Glutamatergic neuron (in vitro differentiated cells): ENCODE results near the gene UNC5C. TPM values are rescaled to one million over a fixed set of nuclear protein-coding genes. Genes with fewer than 3 reads are reported as not detected.

Experiments
- DNase-seq: peaks from one replicate; pipeline ENCODE4 v3.0.0; 2022
- H3K27ac Mint-ChIP-seq: one replicate; pipeline ENCODE4 v1.8.0; 2020; ENCODE audit warnings: mild to moderate bottlenecking, mixed read lengths, inconsistent platforms; ENCODE audit not compliant: unreplicated experiment
- H3K27me3 Mint-ChIP-seq: one replicate; pipeline ENCODE4 v1.8.0; 2020; ENCODE audit warnings: mild to moderate bottlenecking, moderate library complexity, mixed read lengths, inconsistent platforms; ENCODE audit not compliant: unreplicated experiment
- H3K36me3 Mint-ChIP-seq: one replicate; pipeline ENCODE4 v1.8.0; 2020; ENCODE audit warnings: mild to moderate bottlenecking, mixed read lengths, inconsistent platforms; ENCODE audit not compliant: unreplicated experiment
- H3K4me1 Mint-ChIP-seq: one replicate; pipeline ENCODE4 v1.8.0; 2020; ENCODE audit warnings: mild to moderate bottlenecking, low read depth, mixed read lengths, inconsistent platforms; ENCODE audit not compliant: unreplicated experiment
- H3K4me3 Mint-ChIP-seq: one replicate; pipeline ENCODE4 v1.8.0; 2020; ENCODE audit warnings: mild to moderate bottlenecking, mixed read lengths, inconsistent platforms; ENCODE audit not compliant: unreplicated experiment
- H3K9me3 Mint-ChIP-seq: one replicate; pipeline ENCODE4 v1.8.0; 2020; ENCODE audit warnings: mild to moderate bottlenecking, moderate library complexity, mixed read lengths, inconsistent platforms; ENCODE audit not compliant: unreplicated experiment
- total RNA-seq: library from RNA; stranded (reverse); fragmentation: NEBNext Ultra II Directional; extraction: Animal tissue kit (Norgen Biotek cat#: 25700); gene quantifications from one replicate; pipeline ENCODE4 v1.2.1, GENCODE V29; 2021; ENCODE audit not compliant: unreplicated experiment
- TF ChIP-seq, protein P1 (sequence below): fragments of 200-600 bp; sonication (generic); IDR thresholded peaks from one replicate; pipeline ENCODE4 v1.5.0; 2021; ENCODE audit not compliant: partially characterized antibody, unreplicated experiment

Gene UNC5C
- total RNA-seq, 1 donor from 2014 or later: 41.2 TPM

DNA sequence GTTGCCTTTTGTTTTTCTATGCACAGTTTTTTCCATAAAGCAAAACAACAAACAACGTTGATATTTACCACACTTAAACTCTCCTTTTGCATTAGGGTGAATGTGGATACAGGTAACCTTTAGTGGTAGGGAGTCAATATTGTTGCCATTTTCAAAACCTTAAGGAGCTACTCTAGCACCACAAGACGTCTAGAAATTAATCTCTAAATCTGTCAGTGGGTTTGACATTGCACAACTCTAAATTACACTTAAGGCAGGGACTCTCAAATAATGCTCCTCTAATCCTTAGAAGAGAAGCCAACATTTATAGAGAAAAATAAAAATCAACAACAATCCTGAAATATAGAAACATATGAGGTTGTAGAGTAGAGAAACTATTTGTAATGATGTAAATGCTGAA lies 297.2 kb downstream of the UNC5C start:
- Mint-ChIP-seq H3K27me3 (peaks cover 4% of the 10 kb centered on the region), H3K9me3 (no peaks in the 10 kb centered on the region), H3K36me3 (no peaks in the 10 kb centered on the region), H3K4me1 (peaks cover 4% of the 10 kb centered on the region), H3K4me3 (no peak overlapping the region), H3K27ac (no peak overlapping the region)
- DNase-seq: no peak
- TF ChIP-seq, protein P1, sequence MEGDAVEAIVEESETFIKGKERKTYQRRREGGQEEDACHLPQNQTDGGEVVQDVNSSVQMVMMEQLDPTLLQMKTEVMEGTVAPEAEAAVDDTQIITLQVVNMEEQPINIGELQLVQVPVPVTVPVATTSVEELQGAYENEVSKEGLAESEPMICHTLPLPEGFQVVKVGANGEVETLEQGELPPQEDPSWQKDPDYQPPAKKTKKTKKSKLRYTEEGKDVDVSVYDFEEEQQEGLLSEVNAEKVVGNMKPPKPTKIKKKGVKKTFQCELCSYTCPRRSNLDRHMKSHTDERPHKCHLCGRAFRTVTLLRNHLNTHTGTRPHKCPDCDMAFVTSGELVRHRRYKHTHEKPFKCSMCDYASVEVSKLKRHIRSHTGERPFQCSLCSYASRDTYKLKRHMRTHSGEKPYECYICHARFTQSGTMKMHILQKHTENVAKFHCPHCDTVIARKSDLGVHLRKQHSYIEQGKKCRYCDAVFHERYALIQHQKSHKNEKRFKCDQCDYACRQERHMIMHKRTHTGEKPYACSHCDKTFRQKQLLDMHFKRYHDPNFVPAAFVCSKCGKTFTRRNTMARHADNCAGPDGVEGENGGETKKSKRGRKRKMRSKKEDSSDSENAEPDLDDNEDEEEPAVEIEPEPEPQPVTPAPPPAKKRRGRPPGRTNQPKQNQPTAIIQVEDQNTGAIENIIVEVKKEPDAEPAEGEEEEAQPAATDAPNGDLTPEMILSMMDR: no peak

DNA sequence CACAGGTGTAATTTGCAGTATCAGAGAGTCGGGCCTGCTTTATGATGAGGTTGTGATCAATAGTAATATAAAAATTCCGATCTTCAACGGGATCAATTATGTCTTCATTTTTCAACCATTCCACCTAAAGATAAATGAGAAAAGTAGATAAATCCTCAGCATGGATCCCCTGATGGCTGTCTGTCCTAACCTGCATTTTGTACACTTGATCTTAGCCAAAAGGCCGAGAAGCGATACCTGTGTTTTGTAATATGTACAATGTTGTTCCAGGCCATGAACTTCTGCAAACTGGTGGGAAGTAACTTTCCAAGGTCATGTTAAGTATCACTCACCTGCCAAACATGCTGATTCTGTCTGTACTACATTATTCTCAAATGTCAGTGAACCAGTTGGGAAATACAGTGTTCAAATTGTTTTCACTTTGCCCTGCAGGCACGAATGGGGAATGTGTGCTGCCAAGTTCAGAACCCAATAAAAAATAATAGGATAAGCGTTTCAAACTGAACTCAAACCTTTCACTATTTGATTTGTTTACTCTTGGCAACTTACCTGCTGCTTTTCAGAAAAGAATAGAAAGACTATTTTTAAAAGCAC lies 298.1 kb downstream of the UNC5C start:
- TF ChIP-seq, protein P1: no peak
- Mint-ChIP-seq H3K9me3 (no peaks in the 10 kb centered on the region), H3K27me3 (peaks cover 6% of the 10 kb centered on the region), H3K4me1 (peaks cover 4% of the 10 kb centered on the region), H3K36me3 (no peaks in the 10 kb centered on the region), H3K4me3 (no peak overlapping the region), H3K27ac (no peak overlapping the region)
- DNase-seq: no peak

DNA sequence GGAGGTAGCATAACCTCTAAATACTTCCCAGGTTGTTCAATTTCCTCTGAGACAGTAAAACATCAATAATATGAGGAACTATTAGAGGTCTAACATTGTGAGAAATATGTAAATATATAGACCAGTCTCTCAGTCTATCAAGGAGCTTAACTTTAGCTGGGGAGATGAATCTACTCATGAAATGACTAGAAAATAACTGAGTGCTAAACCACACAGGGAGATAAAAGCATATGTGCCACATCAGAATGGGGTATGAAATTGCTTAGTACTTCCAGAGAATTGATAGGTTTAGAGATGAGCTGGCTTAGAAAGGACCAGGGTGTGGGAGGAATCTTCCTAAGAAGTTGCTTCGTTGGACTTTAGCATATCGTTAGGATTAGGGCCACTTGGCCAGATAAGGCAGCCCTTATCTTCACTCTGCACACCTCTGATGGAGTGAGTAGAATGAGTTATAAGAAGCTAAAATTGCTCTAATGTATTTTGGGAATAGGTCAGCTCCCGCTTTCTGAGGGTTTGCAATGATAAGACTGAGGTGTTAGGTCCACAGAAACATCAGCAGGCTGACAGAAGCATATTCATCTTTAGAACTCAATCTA lies 299.2 kb downstream of the UNC5C start:
- peaks cover 6% of the 10 kb centered on the region for H3K27me3 Mint-ChIP-seq
- H3K4me1 Mint-ChIP-seq: peaks cover 9% of the 10 kb centered on the region
- no peaks in the 10 kb centered on the region for H3K9me3 Mint-ChIP-seq

DNA sequence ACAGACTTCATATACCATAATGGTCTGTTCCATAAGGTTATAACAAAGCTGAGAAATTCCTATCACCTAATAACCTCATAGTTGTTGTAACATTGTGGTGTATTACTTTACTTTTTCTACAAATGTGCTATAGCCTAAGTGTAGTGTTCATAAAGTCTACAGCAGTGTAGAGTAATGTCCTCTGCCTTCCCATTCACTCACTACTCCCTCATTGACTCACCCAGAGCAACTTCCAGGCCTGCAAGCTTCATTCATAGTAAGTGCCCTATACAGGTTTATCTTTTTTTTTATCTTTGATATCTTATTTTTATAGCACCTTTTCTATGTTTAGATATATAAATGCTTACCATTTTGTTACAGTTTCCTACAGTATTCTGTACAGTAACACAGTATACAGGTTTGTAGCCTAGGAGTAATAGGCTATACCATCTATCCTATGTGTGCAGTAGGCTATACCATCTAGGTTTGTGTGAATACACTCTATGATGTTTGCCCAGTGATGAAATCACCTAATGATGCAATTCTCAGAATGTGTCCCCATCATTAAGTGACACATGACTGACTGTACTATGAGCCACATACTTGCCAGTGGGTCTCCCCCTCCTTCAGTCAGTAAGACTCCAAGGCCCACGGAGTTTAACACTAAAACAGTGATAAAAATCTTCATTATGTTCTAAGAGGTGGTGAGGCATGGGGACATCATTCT lies 299.9 kb downstream of the UNC5C start:
- Mint-ChIP-seq H3K36me3 (no peaks in the 10 kb centered on the region), H3K27me3 (peaks cover 3% of the 10 kb centered on the region), H3K27ac (no peak overlapping the region), H3K4me3 (no peak overlapping the region), H3K9me3 (no peaks in the 10 kb centered on the region), H3K4me1 (peaks cover 11% of the 10 kb centered on the region)
- no peak for DNase-seq
- TF ChIP-seq, protein P1: no peak

More for the DNA sequence above, 299.2 kb downstream of the UNC5C start:
- TF ChIP-seq, protein P1: no peak
- DNase-seq: no peak
- no peaks in the 10 kb centered on the region for H3K36me3 Mint-ChIP-seq
- no peak overlapping the region for H3K4me3 Mint-ChIP-seq
- H3K27ac Mint-ChIP-seq: no peak overlapping the region

DNA sequence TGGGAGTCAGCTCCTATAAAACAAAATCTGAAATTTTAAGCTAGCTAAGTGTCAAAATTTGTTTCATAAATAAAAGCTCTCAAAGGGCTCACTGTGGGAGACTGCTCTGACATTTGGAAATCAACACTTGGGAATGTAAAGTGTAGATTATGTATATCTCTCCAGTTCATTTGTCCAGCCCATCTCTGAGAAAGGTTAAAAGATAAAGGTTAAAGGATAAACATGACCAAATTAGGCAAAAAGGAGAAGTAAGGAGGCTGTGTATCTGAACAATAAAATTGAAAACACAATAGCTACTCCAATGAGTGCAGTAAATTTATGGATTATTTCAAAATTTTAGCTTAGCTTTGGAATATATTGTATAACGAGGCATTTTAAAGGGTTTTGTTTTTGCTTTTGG lies 304.9 kb downstream of the UNC5C start:
- TF ChIP-seq, protein P1: no peak
- Mint-ChIP-seq H3K4me1 (peaks cover 11% of the 10 kb centered on the region), H3K9me3 (no peaks in the 10 kb centered on the region), H3K36me3 (peaks cover 7% of the 10 kb centered on the region), H3K27me3 (peaks cover 2% of the 10 kb centered on the region), H3K4me3 (no peak overlapping the region), H3K27ac (no peak overlapping the region)
- DNase-seq: no peak
